ENCODE data around the gene MAML1. TPM values are rescaled to one million over a fixed set of nuclear protein-coding genes. Genes with fewer than 3 reads are reported as not detected.

Gene MAML1
- total and polyA plus RNA-seq, 10 of the 15 experiments (the other 5 are each of a cell fraction or from before 2014, with no cell fraction given): 0.42 to 23.9 (median 7.3) TPM

DNA sequence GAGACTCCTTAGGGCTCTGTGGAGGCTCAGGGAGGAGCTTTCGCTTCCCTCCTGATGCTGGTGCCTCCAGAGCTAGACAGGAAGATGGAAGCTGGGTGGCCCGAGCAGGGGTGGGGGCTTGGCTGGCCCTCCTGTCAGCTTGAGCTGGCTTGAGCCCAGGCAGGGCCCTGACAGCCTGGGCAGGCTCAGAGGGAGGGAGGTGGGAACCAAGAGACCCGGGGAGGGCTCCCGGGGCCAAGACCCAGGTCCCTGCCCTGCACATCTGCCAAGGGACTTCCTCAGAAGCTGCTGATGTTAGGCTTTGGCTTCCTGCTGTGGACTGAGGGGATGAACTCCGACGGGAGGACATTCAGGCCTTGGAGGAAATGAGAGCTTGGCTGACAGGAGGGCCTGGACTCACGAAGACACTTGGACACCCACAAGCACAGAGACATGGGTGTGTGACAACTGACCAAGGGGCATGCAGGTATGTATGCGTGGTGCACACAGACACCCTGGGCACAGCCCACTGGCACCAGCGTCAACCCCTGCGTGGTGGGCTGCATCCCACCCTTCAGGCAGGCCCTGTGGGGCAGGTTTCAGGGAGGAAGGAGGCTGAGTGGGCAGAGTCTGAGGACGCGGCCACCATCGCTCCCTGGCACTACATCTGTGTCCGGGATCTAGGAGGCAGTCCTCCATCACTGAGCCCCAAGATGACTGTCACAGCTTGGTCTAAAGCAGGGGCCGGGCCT lies 59.4 kb downstream of the MAML1 start:
- in situ Hi-C loops (cut with MboI) (loop anchor here (25.0 kb wide), 1 partner anchor 295 kb away; no protein-coding TSS in a partner anchor), intact Hi-C loops (cut with micrococcal nuclease; ENCODE audit: unreplicated experiment) (no loop called here)
- BruUV-seq (replicated peaks): no TSS peak
- ATAC-seq: no peak
- no peaks in the 10 kb centered on the region for H3K27me3 ChIP-seq (replicated peaks in 1 of 2; ENCODE audit: control insufficient read depth in 2 of 2, insufficient read depth in 2 of 2, low read length in 1 of 2)
- no peaks in the 10 kb centered on the region; a peak in 1 of 4 replicates for H3K36me3 ChIP-seq (ENCODE audit: control insufficient read depth in 2 of 2, insufficient read depth in 2 of 2, low read length in 1 of 2)
- no peaks in the 10 kb centered on the region for H3K9me3 ChIP-seq (replicated peaks; ENCODE audit: control insufficient read depth, insufficient read depth, low read length)
- no peaks in the 10 kb centered on the region for H3K79me2 ChIP-seq (ENCODE audit: control insufficient read depth, insufficient read depth, low read length)
- no peak overlapping the region for H3K27ac ChIP-seq (ENCODE audit: control insufficient read depth, insufficient read depth)
- no peaks in the 10 kb centered on the region for H4K20me1 ChIP-seq (ENCODE audit: control insufficient read depth, insufficient read depth)
- no peak overlapping the region for H3K4me3 ChIP-seq
- 53% methylated on average over 15 of the region's 15 CpGs for WGBS (ENCODE audit: insufficient coverage, insufficient replicate concordance, low lambda C conversion rate, missing lambda C conversion rate)
- H2AFZ ChIP-seq (ENCODE audit: control insufficient read depth, low read depth, low read length): no peak overlapping the region
- no peak overlapping the region for H3K9ac ChIP-seq (ENCODE audit: control insufficient read depth, insufficient read depth, low read length)
- H3K4me1 ChIP-seq (ENCODE audit: control insufficient read depth, insufficient read depth, low read length): peaks cover 23% of the 10 kb centered on the region
- RAD21 ChIA-PET (ENCODE audit: unreplicated experiment): no interaction called here
- no peak overlapping the region for H3K4me2 ChIP-seq (ENCODE audit: control insufficient read depth, insufficient read depth)
- no peak for FAIRE-seq
- TF ChIP-seq, protein P1, sequence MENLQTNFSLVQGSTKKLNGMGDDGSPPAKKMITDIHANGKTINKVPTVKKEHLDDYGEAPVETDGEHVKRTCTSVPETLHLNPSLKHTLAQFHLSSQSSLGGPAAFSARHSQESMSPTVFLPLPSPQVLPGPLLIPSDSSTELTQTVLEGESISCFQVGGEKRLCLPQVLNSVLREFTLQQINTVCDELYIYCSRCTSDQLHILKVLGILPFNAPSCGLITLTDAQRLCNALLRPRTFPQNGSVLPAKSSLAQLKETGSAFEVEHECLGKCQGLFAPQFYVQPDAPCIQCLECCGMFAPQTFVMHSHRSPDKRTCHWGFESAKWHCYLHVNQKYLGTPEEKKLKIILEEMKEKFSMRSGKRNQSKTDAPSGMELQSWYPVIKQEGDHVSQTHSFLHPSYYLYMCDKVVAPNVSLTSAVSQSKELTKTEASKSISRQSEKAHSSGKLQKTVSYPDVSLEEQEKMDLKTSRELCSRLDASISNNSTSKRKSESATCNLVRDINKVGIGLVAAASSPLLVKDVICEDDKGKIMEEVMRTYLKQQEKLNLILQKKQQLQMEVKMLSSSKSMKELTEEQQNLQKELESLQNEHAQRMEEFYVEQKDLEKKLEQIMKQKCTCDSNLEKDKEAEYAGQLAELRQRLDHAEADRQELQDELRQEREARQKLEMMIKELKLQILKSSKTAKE (IDR thresholded peaks at IDR 0.05; ENCODE audit: low read depth, poor library complexity, severe bottlenecking): no peak
- TF ChIP-seq TCF3 (IDR thresholded peaks at IDR 0.05; ENCODE audit: borderline replicate concordance, insufficient read depth, low read depth, low read length) (no peak), CEBPB (IDR thresholded peaks at IDR 0.05; ENCODE audit: borderline replicate concordance in 1 of 2, low read depth in 2 of 2, low read length in 2 of 2) (no peak), DPF2 (IDR thresholded peaks at IDR 0.05) (no peak), SMARCA5 (IDR thresholded peaks at IDR 0.05) (no peak), MEF2A (IDR thresholded peaks at IDR 0.05; ENCODE audit: insufficient read depth, low read depth, low read length) (no peak), SPI1 (IDR thresholded peaks at IDR 0.05; ENCODE audit: borderline replicate concordance, insufficient read depth, low read depth, low read length) (no peak), GATAD2B (conservative IDR thresholded peaks at IDR 0.05; ENCODE audit: low read depth) (no peak), CHD2 (IDR thresholded peaks at IDR 0.05; ENCODE audit: borderline replicate concordance, low read depth, low read length) (no peak), ZSCAN29 (IDR thresholded peaks at IDR 0.05) (no peak), ZNF207 (IDR thresholded peaks at IDR 0.05; ENCODE audit: borderline replicate concordance) (no peak), PML (IDR thresholded peaks at IDR 0.05; ENCODE audit: low read length) (no peak), MTA2 (IDR thresholded peaks at IDR 0.05; ENCODE audit: low read depth) (no peak), FOXK2 (IDR thresholded peaks at IDR 0.05) (no peak), SREBF1 (IDR thresholded peaks at IDR 0.05; ENCODE audit: low read length) (no peak)
- TF ChIP-seq, protein P2, sequence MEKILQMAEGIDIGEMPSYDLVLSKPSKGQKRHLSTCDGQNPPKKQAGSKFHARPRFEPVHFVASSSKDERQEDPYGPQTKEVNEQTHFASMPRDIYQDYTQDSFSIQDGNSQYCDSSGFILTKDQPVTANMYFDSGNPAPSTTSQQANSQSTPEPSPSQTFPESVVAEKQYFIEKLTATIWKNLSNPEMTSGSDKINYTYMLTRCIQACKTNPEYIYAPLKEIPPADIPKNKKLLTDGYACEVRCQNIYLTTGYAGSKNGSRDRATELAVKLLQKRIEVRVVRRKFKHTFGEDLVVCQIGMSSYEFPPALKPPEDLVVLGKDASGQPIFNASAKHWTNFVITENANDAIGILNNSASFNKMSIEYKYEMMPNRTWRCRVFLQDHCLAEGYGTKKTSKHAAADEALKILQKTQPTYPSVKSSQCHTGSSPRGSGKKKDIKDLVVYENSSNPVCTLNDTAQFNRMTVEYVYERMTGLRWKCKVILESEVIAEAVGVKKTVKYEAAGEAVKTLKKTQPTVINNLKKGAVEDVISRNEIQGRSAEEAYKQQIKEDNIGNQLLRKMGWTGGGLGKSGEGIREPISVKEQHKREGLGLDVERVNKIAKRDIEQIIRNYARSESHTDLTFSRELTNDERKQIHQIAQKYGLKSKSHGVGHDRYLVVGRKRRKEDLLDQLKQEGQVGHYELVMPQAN (conservative IDR thresholded peaks at IDR 0.05): no peak
- TF ChIP-seq, protein P3, sequence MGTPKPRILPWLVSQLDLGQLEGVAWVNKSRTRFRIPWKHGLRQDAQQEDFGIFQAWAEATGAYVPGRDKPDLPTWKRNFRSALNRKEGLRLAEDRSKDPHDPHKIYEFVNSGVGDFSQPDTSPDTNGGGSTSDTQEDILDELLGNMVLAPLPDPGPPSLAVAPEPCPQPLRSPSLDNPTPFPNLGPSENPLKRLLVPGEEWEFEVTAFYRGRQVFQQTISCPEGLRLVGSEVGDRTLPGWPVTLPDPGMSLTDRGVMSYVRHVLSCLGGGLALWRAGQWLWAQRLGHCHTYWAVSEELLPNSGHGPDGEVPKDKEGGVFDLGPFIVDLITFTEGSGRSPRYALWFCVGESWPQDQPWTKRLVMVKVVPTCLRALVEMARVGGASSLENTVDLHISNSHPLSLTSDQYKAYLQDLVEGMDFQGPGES (IDR thresholded peaks at IDR 0.05): no peak
- SMC1A ChIA-PET (ENCODE audit: uncharacterized antibody, unreplicated experiment): interaction anchor here (0.9 kb wide), 1 partner anchor 8 kb away, joined by 3 read pairs; no protein-coding TSS in a partner anchor
- DNase-seq (ENCODE audit: low read depth, low spot score): no peak
- CTCF ChIA-PET: interaction anchor here (0.6 to 1.5 kb wide), 4 partner anchors 19 to 30 kb away, joined by 3 to 6 read pairs (median 3); no protein-coding TSS in a partner anchor
- POLR2A ChIA-PET: no interaction called here
